AML-193 (cell line): ENCODE data around the gene RNF6.
"Not testable (repeated sequence)": the region's sequence is repeated elsewhere in the genome, so short reads cannot be mapped to it uniquely, and the experiment has no call there.

ENCODE experiments used
- DNase-seq, 2 experiments: peaks; one replicate each; lab custom pipeline; 2025; lab: John Stamatoyannopoulos, UW

RNF6 gene

DNA sequence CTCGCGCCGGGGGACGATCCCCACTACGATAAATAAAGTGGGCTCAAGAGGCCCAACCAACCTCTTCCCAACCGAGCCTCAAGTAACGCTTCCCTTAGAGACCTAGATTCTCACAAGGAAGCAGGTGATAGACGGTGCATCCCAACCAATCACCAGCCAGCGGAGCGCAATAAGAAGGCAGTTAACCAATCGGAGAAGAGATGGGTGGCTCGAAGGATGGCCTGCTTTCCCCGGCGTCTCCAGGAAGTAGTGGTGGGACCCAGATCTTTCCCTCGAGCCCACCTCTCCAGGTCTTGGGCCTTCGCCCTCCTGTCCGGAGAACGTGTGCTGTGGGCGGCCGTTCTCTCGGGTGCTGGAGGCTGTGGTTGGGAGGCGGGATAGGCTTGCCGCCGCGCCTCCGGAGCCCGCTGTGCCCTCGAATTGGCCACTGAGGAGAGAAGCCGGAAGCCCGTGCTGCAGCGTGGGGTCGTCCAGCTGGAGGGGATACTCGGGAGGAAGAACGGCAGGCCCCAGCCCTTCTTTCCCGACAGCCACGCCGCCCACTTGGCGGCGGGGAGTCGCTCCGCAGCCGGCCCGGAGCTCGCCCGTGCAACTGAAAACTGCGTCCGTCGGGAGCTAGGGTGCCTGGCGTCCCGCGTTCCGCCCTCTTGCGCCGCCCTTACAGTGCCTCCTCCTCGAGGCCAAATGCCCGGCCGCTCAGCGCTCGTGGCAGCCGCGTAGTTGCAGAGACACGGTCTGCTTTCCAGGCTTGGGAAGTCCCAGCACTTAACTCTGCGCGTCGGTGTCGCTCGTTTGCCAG lies at the start of gene RNF6:
Gene RNF6, minus strand, starts transcription at position 594 of the 799 bp plus-strand sequence. CDS start 2,665 bp downstream, outside the sequence.
- peak; percentile 99 for DNase-seq

DNA sequence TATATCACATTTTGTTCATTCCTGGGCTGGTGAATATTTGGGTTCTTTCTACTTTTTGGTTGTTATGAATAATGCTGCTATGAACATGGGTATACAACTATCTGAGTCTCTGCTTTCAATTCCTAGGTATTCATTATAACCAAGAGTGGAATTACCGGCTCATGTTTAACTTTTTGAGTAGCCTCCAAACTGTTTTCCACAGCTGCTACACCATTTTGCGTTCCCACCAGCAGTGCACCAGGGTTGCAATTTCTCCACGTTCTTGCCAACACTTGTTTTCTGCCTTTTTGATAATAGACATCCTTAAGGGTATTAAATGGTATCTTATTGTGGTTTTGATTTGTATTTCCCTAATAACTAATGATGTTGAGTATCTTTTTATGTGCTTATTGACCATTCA lies 48.6 kb upstream of the RNF6 start:
- DNase-seq = no peak

DNA sequence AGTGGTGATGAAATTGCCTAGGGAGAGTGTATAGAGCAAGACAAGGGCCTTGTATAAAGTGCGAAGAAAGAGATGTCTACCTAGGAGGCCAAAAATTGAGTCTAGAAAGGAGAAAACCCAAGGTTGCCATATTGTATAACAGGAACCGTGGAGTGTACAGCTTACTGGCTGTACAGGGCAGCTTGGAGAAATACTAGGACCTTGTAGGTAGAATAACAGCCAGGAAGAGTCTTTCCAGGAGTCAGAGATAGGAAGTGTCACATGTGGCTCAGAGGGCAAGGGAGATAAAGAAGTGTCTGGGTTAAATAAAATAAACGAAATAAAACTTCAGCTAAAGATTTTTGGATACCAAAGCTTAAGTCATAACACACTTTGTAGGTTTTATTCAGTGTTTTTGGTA lies 44.2 kb upstream of the RNF6 start:
- DNase-seq = no peak

DNA sequence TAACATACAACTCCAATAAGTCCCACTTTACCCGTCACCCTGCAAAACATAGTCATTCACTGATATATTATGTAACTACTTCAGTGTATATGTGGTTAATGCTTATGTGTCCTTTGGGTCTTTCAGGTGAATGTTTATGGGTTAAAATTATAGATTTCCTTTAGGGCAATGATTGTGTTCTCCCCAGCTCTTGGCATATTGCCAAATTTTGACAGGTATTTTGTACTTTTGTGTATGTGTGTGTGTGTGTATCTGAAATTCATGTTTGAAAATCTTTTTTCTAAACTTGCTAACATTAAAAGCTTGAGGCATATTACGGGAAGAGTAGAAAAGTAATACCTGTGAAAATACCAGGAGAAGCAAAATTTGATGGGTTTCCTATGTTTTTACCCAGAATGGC lies 40.0 kb upstream of the RNF6 start:
- no peak for DNase-seq

DNA sequence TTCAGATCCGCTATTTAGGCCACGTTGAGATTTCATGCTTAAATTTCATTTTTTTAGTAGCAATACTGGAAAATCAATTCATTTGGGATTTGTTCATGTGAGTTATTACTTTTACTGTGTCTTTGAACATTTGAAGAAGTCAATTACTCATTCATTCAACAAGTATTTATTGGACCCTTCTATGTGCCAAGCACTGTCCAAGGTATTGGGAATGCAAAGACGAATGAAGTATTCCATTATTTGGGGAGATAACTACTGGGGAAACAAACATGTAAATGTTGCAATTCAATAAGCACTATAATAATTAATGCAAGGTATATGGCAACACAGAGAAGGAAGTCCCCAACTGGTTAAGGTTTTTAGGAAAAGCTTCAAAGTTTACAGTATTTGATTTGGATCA lies 37.5 kb upstream of the RNF6 start:
- DNase-seq = no peak

DNA sequence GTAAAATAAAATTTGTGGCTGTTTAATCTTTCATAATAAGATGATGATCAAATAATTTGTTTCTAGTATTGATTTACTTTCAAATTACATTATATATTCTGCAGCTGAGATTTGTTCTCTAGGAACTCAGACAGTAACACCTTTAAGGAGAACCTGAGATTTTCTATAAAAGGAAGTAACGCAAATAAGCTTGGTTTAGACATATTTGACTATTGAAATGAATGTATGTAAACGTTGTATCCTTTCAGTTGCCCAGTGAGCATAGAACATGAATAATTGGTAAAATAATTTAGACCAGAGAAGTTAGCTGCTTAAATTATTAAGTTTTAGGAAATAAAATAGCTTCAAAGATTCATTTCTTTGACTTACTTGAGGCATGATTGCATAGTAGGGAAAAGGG lies 34.9 kb upstream of the RNF6 start:
- DNase-seq = peak in 1 of 2 experiments; percentile 28

DNA sequence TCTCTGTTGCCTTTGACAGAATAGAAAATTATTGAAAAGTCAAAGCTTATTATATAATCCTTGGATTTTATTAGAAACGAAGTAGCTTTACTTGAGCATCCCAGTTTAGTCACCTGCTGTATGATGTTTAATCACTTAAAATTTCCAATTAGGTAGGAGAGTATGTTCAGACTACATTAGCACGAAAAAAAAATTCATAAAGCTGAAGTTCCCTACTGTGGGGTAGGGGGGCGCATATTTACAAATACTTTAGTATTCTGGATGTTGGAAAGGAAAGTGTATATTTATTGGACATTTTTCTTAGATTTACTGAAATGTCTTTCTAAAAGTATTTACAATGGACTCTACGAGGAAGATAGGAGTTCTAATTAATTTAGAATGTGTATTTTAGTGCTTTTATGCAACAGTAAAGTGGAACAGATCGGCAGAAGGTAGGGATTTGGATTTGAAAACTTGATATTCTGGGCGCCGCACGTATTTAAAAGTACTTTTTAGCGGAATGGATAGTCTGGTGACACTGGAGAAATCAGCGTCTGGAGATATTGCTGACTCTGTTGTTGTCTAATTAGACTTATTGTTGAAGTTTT lies 33.7 kb upstream of the RNF6 start:
- DNase-seq = peak; percentile 33 to 50

DNA sequence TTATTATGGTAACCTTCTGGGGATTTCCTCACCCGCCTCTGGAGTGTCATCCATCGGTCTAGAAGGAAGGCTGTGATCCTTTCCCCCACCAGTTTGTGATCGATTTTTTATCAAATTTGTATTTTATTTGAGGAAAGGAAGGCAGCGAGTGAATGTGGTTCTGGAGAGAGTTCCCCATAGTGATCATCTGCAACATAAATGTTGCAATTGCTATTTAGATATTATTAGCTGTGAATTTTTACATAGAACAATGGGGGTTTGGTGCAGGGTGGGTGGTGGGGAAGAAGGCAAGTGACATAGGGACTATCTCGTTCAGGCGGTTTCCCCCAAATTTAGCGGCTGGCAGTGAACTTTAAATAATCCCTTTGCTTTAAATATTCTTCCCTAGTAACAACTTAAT lies 33.0 kb upstream of the RNF6 start:
- DNase-seq = peak in 1 of 2 experiments; percentile 49

DNA sequence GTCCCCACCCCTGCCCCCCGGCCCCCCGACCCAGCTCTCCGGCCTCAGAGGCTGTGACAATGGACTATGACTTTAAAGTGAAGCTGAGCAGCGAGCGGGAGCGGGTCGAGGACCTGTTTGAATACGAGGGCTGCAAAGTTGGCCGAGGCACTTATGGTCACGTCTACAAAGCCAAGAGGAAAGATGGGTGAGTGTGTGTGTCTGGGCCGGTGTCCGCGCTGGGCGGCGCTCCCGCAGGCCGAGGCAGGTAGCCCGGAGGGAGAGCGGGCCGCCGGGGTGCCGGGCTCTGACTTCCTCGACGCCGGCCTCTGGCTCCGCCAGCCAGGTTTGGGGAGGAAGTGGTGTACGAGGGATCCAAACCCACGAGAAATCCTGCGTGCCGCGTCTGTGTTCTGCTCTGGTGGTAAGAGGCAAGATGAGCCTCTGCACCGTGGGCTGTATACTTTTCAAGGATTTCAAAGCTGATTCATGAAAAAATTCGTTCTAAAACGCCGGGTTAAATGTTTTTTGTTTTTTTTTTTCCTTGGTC lies 32.5 kb upstream of the RNF6 start:
- DNase-seq = peak; percentile 39 to 56

DNA sequence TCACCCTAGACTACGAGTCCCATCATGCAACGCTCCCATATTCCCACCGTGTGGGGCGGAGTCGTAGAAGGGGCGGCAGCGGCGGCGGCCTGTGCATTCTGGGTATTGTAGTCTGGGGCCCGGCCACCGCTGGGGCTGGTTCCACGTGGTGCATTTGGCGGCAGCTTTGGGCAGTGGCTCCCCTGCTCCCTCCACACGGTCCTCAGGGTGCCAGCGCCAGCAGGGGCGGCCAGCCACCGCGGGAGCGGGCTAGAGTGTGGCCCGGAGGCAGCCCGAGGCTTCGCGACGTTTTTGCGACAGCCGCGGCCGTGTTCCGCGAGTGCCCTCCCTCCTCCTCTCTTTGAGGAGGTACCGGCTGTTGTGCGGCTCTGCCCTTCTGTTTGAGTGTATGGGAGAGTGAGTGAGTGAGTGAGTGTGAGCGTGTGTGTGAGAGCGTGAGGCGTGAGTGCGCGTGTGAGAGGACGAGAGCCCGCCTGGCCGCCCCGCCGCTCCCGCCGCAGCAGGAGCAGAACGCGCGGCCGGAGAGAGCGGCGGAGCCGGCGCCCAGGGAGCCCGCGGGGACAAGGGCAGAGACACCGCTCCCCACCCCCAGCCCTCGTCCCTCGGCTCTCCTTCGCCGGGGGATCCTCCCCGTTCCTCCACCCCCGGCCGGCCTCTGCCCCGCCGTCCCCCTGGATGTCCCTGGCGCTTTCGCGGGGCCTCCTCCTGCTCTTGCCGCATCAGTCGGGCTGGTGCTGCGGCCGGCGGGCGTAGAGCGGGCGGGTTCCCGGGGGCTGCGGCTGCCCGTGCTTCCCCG lies 31.9 kb upstream of the RNF6 start, which contains the start of gene CDK8:
Gene CDK8, plus strand, starts transcription at position 343 of the 796 bp plus-strand sequence. CDS start 513 bp downstream, outside the sequence.
- DNase-seq = peak; percentile 94 to 97

DNA sequence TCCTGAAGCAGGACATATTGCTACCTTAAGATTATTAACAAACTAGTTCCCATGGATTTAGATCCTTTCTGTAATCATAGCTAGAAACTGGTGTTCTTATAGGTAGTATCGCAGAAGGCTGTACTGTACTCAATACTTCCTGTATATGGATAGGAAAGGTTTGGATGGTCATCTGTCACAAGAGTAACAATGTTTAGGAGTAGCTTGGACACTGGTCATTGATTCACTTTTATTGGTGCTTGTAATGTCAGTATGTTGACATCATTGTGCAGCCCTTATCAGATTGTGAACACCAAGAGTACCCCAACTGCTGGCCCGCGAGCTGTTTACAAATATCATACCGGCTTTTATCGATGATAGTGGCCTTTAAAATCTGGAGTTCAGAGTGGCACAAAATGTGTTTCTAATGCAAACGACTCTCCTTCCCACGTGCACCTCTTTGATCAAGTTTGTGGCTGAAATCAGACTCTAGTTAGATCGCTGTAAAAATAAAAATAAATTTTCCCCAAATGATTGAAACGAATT lies 31.2 kb upstream of the RNF6 start:
- DNase-seq = peak in 1 of 2 experiments; percentile 32

DNA sequence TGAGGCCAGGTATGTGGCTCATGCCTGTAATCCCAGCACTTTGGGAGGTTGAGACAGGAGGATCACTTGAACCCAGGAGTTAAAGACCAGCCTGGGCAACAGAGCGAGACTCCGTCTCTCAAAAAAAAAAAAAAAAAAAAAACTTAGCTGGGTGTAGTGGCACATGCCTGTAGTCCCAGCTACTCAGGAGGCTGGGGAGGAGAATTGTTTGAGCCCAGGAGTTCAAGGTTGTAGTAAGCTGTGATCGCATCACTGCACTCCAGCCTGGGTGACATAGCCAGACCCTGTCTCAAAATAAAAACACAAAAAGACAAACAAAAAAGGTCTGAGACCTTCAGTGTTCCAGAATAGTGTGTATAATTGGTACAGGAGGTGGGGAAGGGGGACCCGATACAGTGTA lies 29.9 kb upstream of the RNF6 start:
- DNase-seq = not testable (repeated sequence)

DNA sequence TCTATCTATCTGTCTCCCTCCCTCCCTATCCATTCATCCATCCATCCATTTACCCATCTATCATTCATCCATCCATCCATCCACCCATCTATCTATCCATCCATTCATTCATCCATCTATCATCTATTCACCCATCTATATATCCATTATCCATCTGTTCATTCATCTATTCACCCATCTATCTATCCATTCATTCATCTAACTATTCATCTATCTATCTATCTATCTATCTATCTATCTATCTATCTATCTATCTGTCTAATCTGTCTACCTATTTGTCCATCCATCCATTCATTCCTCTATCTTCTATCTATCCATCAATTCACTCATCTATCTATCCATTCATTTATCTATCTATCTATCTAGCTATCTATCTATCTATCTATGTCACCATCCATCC lies 27.4 kb upstream of the RNF6 start:
- no peak for DNase-seq

DNA sequence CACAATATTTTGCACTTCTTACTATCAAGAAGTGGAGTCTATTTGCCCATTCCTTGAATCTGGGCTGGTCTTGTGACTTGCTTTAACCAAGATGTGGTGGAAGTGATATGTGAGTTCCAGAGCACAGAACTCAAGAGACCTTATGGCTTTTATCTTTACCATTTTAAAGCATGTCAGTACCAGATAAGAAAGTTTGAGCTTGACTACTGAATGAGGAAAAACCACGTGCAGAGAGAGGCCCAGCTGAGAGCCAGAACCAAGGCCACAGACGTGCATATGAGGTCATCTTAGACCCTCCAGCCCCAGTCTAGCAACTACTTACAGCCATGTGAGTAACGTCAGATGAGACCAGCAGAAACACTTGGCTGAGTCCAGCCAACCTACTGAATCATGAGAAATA lies 25.5 kb upstream of the RNF6 start:
- DNase-seq = no peak

DNA sequence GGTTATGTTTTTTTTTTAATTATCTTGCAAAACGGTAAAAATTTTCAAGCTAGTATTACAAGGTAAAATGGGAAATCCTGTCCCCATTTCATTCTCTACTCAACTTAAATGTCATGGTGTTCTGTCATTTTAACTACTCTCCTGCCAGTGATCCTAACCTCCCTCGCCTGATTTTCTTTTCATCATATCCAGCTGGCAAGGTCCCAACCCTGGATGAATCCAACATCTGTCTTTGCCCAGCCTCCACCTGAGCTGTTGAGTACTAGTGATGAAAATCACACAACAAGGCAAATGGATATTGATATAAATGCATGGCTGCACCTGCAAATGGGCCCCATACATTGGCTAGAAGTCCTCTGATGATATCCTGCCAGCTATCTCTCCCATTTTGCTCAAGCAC lies 24.9 kb upstream of the RNF6 start:
- DNase-seq = no peak

DNA sequence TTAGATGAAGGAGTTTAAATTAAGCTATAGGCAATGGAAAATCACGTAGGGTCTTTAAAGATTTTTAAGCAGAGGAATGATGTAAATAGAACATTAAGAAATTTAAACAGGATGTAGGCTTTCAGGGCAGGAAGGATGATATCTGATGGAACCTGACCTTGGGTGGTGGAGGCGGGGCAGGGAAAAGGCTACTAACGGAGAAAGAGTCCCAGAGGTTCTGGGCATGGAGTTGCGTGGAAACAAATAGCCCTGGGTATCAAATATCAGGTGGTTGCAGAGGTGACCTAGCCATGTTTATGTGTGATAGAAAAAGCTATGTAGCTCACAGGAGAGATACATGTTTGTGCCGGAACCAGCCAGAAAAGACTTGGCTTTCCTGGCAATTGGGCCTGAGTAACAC lies 24.0 kb upstream of the RNF6 start:
- no peak for DNase-seq

DNA sequence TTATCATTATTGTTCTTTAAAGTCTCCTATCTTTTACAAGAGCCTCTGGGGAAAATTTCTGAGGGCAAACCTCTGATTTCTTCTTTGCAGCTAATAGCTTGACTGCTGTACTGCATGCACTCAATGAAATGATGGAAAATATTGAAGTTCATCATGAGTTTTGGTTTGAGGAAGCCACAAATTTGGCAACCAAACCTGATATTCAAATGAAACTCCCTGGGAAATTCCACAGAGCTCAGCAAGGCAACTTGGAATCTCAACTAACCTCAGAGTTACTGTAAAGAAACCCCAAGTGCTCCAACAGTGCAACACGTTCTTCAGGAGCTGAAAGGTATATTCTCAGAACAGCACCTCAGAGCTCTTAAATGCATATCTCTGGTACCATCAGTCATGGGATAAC lies 14.2 kb upstream of the RNF6 start:
- DNase-seq = no peak

DNA sequence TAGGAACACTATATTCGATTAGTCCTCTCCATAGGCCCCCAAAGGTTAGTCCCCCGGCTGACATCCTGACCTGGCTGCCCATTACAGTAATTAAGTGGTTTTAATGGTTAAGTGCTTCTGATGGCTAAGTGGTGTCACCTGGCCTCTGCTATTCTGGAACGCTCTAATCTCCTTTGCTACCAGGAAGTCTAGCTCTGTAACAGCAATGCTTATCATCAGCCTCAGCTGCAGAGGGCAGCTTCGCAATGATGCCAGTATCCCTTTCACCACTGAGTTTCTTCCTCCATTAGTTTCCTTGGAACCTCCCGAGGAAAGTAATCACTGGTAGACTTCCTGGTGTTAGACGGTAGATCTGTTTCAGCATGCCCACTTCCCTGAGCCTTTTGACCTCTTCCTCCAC lies 8.6 kb upstream of the RNF6 start:
- no peak for DNase-seq

DNA sequence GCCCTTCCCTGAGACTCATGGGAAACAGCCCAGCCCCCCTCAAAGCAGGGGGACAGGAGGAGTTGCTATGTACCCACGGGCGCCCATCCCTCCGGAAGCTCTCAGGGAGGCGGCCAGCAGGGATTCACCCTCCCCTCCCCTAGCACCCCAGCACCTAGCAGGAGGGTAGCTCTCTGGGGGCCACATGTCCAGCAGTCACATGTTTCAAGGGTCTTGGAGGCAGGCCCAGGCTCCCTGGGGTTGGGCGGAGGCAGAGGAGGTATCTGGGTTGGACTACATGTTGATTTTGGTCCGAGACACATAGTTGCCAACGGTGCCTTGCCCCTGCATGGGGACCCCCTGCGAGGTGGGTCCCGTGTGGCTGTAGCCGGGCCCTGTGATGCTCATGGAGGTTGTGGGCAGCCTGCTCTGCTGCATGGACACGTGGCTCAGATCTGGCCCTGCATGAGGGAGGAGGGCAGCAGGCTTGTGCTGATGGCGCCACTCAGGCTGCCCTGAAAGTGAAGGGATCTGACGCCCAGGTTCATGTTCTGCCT lies 7.0 kb upstream of the RNF6 start:
- DNase-seq = no peak

DNA sequence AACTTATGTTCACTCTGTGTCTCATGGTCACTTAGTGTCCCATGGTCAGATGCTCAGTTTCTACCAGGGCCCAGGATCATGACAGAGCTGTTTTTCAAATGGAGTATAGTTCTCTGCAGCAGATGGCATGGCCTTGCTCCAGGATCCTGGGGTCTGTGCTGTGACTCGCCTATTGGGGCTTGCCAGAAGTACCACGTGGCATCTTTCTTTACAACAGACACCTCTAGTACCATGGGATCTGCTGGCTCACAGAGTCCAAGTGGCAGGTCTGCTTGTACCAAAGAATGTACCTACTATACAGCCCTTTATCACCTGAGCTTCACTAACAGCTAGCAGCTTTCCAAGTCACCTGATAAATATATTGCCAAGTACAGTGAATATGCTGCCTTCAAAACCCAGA lies 6.0 kb upstream of the RNF6 start:
- DNase-seq = no peak

DNA sequence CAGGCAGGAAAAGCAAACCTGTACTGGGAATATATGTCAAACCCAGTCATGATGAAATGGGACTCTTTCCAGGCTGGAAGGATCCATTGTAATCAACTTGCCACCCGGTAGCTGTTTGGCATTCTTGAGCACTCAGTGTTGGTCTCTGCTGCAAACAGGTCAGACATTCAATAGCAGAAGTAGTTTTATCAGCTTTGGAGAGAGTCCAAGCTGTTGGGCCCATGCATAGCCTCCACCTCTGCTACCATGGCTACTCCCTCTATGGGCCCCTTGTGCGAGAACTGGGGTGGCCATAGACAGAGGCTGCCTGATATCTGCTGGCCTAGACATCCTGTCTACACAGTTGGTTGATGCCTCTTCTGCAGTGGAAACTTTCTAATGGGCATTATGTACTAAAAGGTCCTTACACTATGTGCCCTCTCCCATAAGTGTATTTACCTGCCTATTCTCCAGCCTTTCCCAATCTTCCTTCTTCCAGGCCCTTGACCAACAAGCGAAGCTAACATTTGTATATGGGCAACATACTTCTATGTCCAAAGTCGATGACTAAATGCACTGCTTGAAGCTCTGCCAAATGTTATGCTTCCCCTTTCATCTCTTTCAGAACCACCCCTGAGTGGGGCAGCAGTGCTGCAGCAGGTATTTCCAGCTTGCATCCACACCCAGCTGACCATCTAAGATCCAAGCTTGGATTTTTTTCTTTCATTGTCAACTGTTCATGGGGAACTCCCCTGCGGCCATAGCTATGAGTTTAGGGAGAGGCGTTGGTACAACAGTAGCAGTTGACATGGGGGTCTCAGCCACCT lies 5.3 kb upstream of the RNF6 start:
- DNase-seq = no peak
